Measurements from ENCODE around the gene ETF1.
"Not testable (repeated sequence)": the region's sequence is repeated elsewhere in the genome, so short reads cannot be mapped to it uniquely, and the experiment has no call there.

Gene ETF1

GRCh38 chr5:138482638-138483037 is 60.4 kb downstream of the ETF1 start:
- DNase-seq, result no peak

- no peak for DNase-seq
Measured at GRCh38 chr5:138476918-138477317, 66.1 kb downstream of the ETF1 start.

- DNase-seq, result not testable (repeated sequence)
Measured at GRCh38 chr5:138473151-138473550, 69.9 kb downstream of the ETF1 start.

GRCh38 chr5:138472353-138472752 is 70.7 kb downstream of the ETF1 start:
- DNase-seq, result no peak

GRCh38 chr5:138471052-138471361 is 72.0 kb downstream of the ETF1 start:
- DNase-seq, result no peak

- DNase-seq, result no peak
Measured at GRCh38 chr5:138470322-138471051, 72.5 kb downstream of the ETF1 start.

GRCh38 chr5:138469540-138470321 is 73.3 kb downstream of the ETF1 start:
- no peak for DNase-seq

- no peak for DNase-seq
Measured at GRCh38 chr5:138468966-138469539, 74.0 kb downstream of the ETF1 start.

- DNase-seq, result no peak
Measured at GRCh38 chr5:138468133-138468965, 74.7 kb downstream of the ETF1 start.

- no peak for DNase-seq
Measured at GRCh38 chr5:138467711-138468132, 75.3 kb downstream of the ETF1 start.

GRCh38 chr5:138466900-138467710 is 75.9 kb downstream of the ETF1 start:
- DNase-seq, result no peak

- DNase-seq, result no peak
Measured at GRCh38 chr5:138466125-138466899, 76.7 kb downstream of the ETF1 start.

GRCh38 chr5:138465261-138466124 is 77.5 kb downstream of the ETF1 start, which contains the start of gene EGR1:
TSS of gene EGR1 (plus strand) at chr5:138465479. CDS start at chr5:138465762, 283 bp downstream.
- peak; percentile 91 for DNase-seq

GRCh38 chr5:138464388-138465260 is 78.4 kb downstream of the ETF1 start:
- DNase-seq, result peak; percentile 96

- peak; percentile 92 for DNase-seq
Measured at GRCh38 chr5:138464008-138464387, 79.0 kb downstream of the ETF1 start.

- DNase-seq, result no peak
Measured at GRCh38 chr5:138463419-138464007, 79.5 kb downstream of the ETF1 start.

GRCh38 chr5:138461343-138462125 is 81.5 kb downstream of the ETF1 start:
- DNase-seq, result no peak
